Skeletal muscle tissue (tissue), 4 donors: ENCODE results near the gene TGM2. TPM values are rescaled to one million over a fixed set of nuclear protein-coding genes. Genes with fewer than 3 reads are reported as not detected.

Experiments used
- H3K27ac ChIP-seq: one replicate; pipeline ENCODE4 v1.7.0; 2013; ENCODE audit warnings: mild to moderate bottlenecking, low read depth, low read length, inconsistent platforms
- H3K27me3 ChIP-seq, 3 donors: one replicate each; pipeline ENCODE4 v1.7.0; 2013; ENCODE audit warnings: low read length in 3 of 3; ENCODE audit not compliant: control insufficient read depth in 3 of 3, insufficient read depth in 3 of 3
- H3K36me3 ChIP-seq, 3 donors: one replicate each; pipeline ENCODE4 v1.7.0; 2013; ENCODE audit warnings: low read length in 3 of 3; ENCODE audit not compliant: control insufficient read depth in 3 of 3, insufficient read depth in 3 of 3
- H3K4me1 ChIP-seq, 3 donors: one replicate each; pipeline ENCODE4 v1.7.0; 2013; ENCODE audit warnings: low read length in 3 of 3, mild to moderate bottlenecking in 3 of 3; ENCODE audit not compliant: control insufficient read depth in 3 of 3, insufficient read depth in 3 of 3
- H3K4me3 ChIP-seq, 3 donors: one replicate each; pipeline ENCODE4 v1.7.0; 2013; ENCODE audit warnings: low read length in 3 of 3
- H3K9ac ChIP-seq, 3 donors: one replicate each; pipeline ENCODE4 v1.7.0; 2013; ENCODE audit warnings: low read length in 3 of 3, mild to moderate bottlenecking in 3 of 3, moderate library complexity in 2 of 3, low read depth in 1 of 3
- H3K9me3 ChIP-seq, 3 donors: one replicate each; pipeline ENCODE4 v1.7.0; 2013; ENCODE audit warnings: low read length in 3 of 3; ENCODE audit not compliant: control insufficient read depth in 3 of 3
- total RNA-seq: library from RNA; depleted of rRNA; stranded (reverse); fragments of >200 nt; gene quantifications from one replicate; pipeline ENCODE4 v1.2.3, GENCODE V29; 2014
- donor health status: Osteomylitis.

Gene TGM2
- total RNA-seq, 1 donor from 2014 or later = 7.3 TPM

- Histone ChIP-seq H3K27me3 (no peaks in the 10 kb centered on the region), H3K9me3 (no peaks in the 10 kb centered on the region), H3K9ac (no peak overlapping the region), H3K4me3 (no peak overlapping the region), H3K4me1 (peaks cover 17 to 18% (median 18%) of the 10 kb centered on the region in 3 donors), H3K36me3 (no peaks in the 10 kb centered on the region), H3K27ac (no peak overlapping the region)
Measured at GRCh38 chr20:38208523-38208922, 43.5 kb upstream of the TGM2 start.

GRCh38 chr20:38208088-38208487 is 43.0 kb upstream of the TGM2 start:
- Histone ChIP-seq H3K36me3 (no peaks in the 10 kb centered on the region), H3K9me3 (no peaks in the 10 kb centered on the region), H3K4me3 (no peak overlapping the region), H3K4me1 (peaks cover 17 to 18% (median 18%) of the 10 kb centered on the region in 3 donors), H3K27me3 (no peaks in the 10 kb centered on the region), H3K9ac (no peak overlapping the region), H3K27ac (no peak overlapping the region)

DNA sequence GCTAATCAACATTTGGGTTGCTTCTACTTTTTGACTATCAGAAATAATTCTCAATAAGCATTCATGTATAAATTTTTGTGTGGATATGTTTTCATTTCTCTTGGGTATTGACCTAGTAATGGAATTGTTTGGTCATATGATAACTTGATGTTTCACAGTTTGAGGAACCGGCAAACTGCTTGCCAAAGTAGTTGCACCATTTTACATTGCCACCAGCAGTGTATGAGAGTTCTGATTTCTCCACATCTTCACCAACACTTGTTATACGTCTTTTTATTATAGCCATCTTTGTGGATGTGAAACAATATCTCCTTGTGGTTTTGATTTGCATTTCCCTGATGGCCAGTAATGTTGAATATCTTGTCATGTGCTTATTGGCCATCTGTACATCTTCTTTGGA is 42.6 kb upstream of the TGM2 start:
- Histone ChIP-seq H3K9me3 (no peaks in the 10 kb centered on the region), H3K36me3 (no peaks in the 10 kb centered on the region), H3K9ac (no peak overlapping the region), H3K27me3 (no peaks in the 10 kb centered on the region), H3K4me1 (peaks cover 17 to 18% (median 18%) of the 10 kb centered on the region in 3 donors), H3K27ac (no peak overlapping the region), H3K4me3 (no peak overlapping the region)

DNA sequence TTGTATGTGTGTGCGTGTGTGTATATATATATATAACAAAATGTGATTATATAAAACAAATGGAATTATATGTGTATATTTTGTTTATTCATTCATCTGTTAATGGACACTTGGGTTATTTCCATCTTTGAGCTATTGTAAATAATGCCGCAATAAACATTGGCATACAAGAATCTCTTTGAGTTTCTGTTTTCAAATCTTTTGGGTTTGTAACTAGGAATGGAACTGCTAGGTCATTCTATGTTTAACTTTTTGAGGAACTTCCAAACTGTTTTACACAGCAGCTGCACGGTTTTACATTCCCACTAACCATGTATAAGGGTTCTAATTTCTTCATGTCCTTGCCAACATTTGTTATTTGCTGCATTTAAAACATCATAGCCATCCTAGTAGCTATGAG is 39.9 kb upstream of the TGM2 start:
- no peaks in the 10 kb centered on the region for H3K27me3 ChIP-seq
- H3K4me1 ChIP-seq = peaks cover 5 to 6% (median 6%) of the 10 kb centered on the region in 3 donors
- H3K4me3 ChIP-seq = no peak overlapping the region
- H3K36me3 ChIP-seq = no peaks in the 10 kb centered on the region
- H3K9me3 ChIP-seq = no peaks in the 10 kb centered on the region
- H3K27ac ChIP-seq = no peak overlapping the region
- no peak overlapping the region for H3K9ac ChIP-seq

DNA sequence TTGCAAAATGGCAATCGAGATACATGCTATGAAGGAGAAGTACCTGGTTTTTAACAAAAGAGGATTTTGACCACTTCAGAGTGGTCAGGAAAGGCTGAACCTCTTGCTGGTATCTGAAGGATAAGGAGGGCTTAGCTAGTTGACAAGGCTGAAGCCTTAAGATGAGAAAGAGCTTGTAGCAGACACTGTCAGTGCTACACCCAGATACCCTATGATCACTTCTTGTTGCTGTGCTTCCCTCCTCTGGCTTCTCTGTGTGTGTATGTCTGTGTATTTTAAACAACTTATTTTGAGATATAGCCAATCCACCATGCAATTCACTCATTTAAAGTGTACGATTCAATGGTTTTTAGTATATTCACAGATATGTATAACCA is 38.9 kb upstream of the TGM2 start:
- Histone ChIP-seq H3K4me3 (no peak overlapping the region), H3K4me1 (peaks cover 2 to 3% (median 2%) of the 10 kb centered on the region in 3 donors), H3K36me3 (no peaks in the 10 kb centered on the region), H3K9ac (no peak overlapping the region), H3K27me3 (no peaks in the 10 kb centered on the region), H3K9me3 (no peaks in the 10 kb centered on the region), H3K27ac (no peak overlapping the region)

DNA sequence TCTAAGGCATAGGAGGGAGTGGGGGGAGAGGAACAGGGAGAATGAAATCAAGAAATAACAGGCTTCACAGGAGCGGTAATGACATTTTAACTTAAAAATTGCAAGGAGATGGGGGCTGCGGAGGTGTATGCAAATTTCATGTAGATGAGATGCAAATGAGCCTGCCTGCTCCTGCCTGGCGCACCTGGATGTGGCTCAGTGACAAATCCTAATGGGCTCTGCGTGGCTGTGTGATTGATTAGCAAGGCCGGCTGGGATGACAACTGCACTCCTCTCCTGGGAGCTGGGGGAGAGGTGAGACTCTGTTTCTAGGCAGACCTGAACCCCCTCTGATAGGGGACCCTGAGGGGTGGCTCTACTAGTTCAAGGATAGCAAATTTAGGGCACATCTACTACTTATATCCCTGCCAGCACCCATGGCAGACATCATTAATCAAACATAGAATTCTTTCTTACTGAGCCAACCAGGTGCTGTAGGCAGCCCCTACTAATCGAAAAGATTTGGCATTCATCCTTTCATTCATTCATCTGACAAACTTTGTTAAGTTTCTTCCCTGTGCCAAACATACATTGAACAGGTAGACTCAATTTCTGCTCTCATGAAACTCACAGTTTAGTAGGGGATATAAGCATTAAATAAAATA is 38.4 kb upstream of the TGM2 start:
- no peaks in the 10 kb centered on the region for H3K9me3 ChIP-seq
- no peak overlapping the region for H3K27ac ChIP-seq
- H3K9ac ChIP-seq = no peak overlapping the region
- H3K4me3 ChIP-seq = no peak overlapping the region
- no peaks in the 10 kb centered on the region for H3K36me3 ChIP-seq
- peaks cover 0 to under 1% (median 0%) of the 10 kb centered on the region in 3 donors for H3K4me1 ChIP-seq
- no peaks in the 10 kb centered on the region for H3K27me3 ChIP-seq

DNA sequence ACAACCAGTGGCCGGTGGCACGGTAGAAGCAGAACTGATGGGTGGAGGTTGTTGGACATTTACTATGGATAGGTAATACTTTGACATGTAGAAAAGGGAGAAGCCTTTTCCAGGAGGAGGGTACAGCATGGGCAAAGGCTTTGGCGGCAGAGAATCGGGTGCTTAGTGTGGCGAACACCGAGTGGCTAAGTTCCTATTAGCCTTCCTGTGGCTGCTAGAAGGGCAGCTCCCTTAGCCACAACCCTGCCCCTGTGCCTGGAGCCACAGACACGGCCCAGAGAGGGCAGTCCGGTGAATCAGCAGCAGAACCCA is 37.9 kb upstream of the TGM2 start:
- H3K27ac ChIP-seq = no peak overlapping the region
- no peaks in the 10 kb centered on the region for H3K27me3 ChIP-seq
- H3K9ac ChIP-seq = no peak overlapping the region
- peaks cover 0 to 3% (median 0%) of the 10 kb centered on the region in 3 donors for H3K4me1 ChIP-seq
- no peaks in the 10 kb centered on the region for H3K9me3 ChIP-seq
- no peak overlapping the region for H3K4me3 ChIP-seq
- H3K36me3 ChIP-seq = no peaks in the 10 kb centered on the region

DNA sequence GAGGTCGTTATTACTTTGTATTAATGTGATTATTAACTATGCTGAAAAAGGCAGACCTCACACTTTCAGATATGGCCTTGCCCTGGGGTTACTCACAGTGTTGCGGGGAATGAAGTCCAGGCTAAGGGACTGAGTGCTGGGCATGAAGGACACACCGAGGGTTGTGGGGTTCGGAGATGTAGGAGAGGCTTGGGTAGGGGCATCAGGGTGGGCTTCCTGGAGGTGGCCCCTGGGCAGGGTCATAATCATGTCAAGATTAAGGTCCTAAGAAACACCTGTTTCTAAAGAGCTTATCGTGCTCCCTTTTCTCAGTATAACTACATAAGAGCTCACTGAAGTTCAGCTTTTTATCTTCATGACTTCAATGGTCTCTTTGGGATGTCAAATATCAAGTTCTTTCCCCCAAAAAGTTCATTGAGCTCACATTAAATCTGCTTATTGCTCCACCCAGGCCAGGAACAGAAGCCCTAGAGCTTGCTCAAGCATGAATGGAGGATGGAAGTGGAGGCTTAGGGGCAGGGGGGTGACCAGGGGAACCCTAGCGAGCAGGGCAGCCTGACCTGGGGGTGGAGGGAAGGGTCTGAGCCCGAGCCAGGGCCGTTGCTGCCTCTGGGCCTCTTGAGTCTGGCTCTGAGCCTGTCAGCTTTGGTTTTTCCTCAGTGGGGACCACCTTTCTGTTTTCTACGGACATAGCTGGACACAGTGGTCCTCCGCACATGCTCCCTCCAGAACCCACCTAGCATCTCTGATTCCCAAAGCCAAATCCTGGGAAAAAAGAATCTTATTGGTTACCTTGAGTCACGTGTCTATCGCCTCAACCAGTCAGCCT is 37.3 kb upstream of the TGM2 start:
- Histone ChIP-seq H3K36me3 (no peaks in the 10 kb centered on the region), H3K4me3 (no peak overlapping the region), H3K9ac (no peak overlapping the region), H3K27ac (no peak overlapping the region), H3K4me1 (peaks cover 0 to 3% (median 0%) of the 10 kb centered on the region in 3 donors), H3K27me3 (no peaks in the 10 kb centered on the region), H3K9me3 (no peaks in the 10 kb centered on the region)

- no peaks in the 10 kb centered on the region for H3K27me3 ChIP-seq
- no peaks in the 10 kb centered on the region for H3K9me3 ChIP-seq
- H3K4me1 ChIP-seq = peaks cover 1 to 6% (median 3%) of the 10 kb centered on the region in 3 donors
- no peaks in the 10 kb centered on the region for H3K36me3 ChIP-seq
- H3K9ac ChIP-seq = no peak overlapping the region
- no peak overlapping the region for H3K27ac ChIP-seq
- H3K4me3 ChIP-seq = no peak overlapping the region
Measured at GRCh38 chr20:38201356-38201755, 36.3 kb upstream of the TGM2 start.

DNA sequence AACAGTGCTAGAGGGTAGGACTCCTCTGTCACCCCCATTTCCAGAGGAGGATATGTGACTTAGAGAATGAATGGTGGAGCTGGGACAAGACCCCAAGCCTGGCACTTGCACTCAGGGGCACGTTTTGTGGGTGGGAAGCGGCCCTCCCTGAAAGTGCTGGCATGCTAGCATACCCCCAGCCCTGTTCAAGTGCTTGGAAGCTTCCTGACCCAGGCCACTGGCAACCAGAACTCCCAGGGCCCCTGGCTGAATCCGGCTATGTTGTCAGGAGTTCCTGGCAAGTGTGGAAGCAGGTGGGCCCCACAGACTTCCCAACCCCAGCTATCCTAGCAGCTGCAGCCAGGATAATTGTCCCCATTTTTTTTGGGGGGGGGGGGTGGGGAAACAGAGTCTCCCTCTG is 35.6 kb upstream of the TGM2 start:
- no peak overlapping the region for H3K4me3 ChIP-seq
- H3K27ac ChIP-seq = no peak overlapping the region
- peaks cover 3 to 9% (median 5%) of the 10 kb centered on the region in 3 donors for H3K4me1 ChIP-seq
- H3K9me3 ChIP-seq = no peaks in the 10 kb centered on the region
- no peaks in the 10 kb centered on the region for H3K36me3 ChIP-seq
- no peaks in the 10 kb centered on the region for H3K27me3 ChIP-seq
- no peak overlapping the region for H3K9ac ChIP-seq
